Measurements from ENCODE around the gene DRAXIN. TPM values are rescaled to one million over a fixed set of nuclear protein-coding genes. Genes with fewer than 3 reads are reported as not detected.

DRAXIN gene
- polyA plus RNA-seq, 1 donor (not counting 4 experiments of a cell fraction or from before 2014, with no cell fraction given) = not detected

GRCh38 chr1:11749203-11749689, 57.7 kb downstream of the DRAXIN start:
- Histone ChIP-seq H3K9ac (ENCODE audit: control insufficient read depth, extremely low read depth, insufficient read depth, low read length) (no peak overlapping the region), H3K36me3 (ENCODE audit: control insufficient read depth in 2 of 2, extremely low read depth in 1 of 2, insufficient read depth in 2 of 2, low read length in 2 of 2) (peaks cover 13 to 47% of the 10 kb centered on the region in 2 experiments), H3K4me1 (ENCODE audit: control insufficient read depth, extremely low read depth, insufficient read depth, low read length) (peaks cover 6% of the 10 kb centered on the region), H3K27ac (ENCODE audit: control insufficient read depth, insufficient read depth, low read length) (no peak overlapping the region), H3K4me3 (ENCODE audit: control insufficient read depth in 2 of 3, extremely low read depth in 1 of 3, insufficient read depth in 2 of 3, low read depth in 1 of 3, low read length in 3 of 3) (no peak overlapping the region), H3K9me3 (ENCODE audit: control insufficient read depth, low read depth, low read length) (no peaks in the 10 kb centered on the region), H2AFZ (ENCODE audit: control insufficient read depth, low read length) (no peak overlapping the region), H4K20me1 (ENCODE audit: control insufficient read depth, extremely low read depth, insufficient read depth, low read length) (no peaks in the 10 kb centered on the region), H3K4me2 (ENCODE audit: control insufficient read depth, extremely low read depth, insufficient read depth, low read depth, low read length) (no peak overlapping the region), H3K79me2 (ENCODE audit: control insufficient read depth, insufficient read depth, low read length) (no peaks in the 10 kb centered on the region), H3K27me3 (ENCODE audit: control insufficient read depth, extremely low read depth, insufficient read depth, low read length) (no peaks in the 10 kb centered on the region), H3K9me1 (ENCODE audit: control insufficient read depth, extremely low read depth, insufficient read depth, low read length) (no peaks in the 10 kb centered on the region)
- DNase-seq (ENCODE audit: low read depth, low spot score) (peak; percentile 32), FAIRE-seq (no peak)
- dilution Hi-C loops (cut with MboI; ENCODE audit: extremely low pct_ligation_motif_present, low sequenced_read_pairs) = no loop called here
- peak; percentile 51 to 85 (median 60) for TF ChIP-seq CTCF (optimal IDR thresholded peaks at IDR 0.05 in 1 of 3, IDR thresholded peaks at IDR 0.05 in 1 of 3, conservative IDR thresholded peaks at IDR 0.05 in 1 of 3; ENCODE audit: extremely low read depth in 1 of 3, insufficient read depth in 2 of 3, low read length in 3 of 3)
- no peak for TF ChIP-seq EZH2 (IDR thresholded peaks at IDR 0.05; ENCODE audit: low read length)

DNA sequence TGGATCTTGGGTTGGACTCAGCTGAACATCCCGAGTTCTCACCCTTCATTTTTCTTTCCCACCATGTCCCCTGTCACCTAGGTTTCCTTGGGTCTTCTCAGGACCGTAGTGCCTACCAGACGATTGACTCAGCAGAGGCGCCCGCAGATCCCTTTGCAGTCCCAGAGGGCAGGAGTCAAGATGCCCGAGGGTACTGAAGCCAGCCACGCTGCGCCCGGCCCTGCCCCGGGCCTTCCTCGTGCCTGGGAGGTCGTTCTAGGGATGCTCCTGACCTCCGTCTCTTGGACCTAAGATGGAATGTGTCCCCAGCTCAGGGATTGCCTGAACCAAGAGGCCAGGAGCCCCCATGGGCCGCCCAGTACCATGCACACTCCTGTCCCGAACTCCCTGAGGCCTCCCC, 58.5 kb downstream of the DRAXIN start:
- Histone ChIP-seq H3K9ac (ENCODE audit: control insufficient read depth, extremely low read depth, insufficient read depth, low read length) (no peak overlapping the region), H3K4me1 (ENCODE audit: control insufficient read depth, extremely low read depth, insufficient read depth, low read length) (peaks cover 6% of the 10 kb centered on the region), H3K27ac (ENCODE audit: control insufficient read depth, insufficient read depth, low read length) (no peak overlapping the region), H3K9me1 (ENCODE audit: control insufficient read depth, extremely low read depth, insufficient read depth, low read length) (no peaks in the 10 kb centered on the region), H3K36me3 (ENCODE audit: control insufficient read depth in 2 of 2, extremely low read depth in 1 of 2, insufficient read depth in 2 of 2, low read length in 2 of 2) (peaks cover 12 to 46% of the 10 kb centered on the region in 2 experiments), H3K79me2 (ENCODE audit: control insufficient read depth, insufficient read depth, low read length) (no peaks in the 10 kb centered on the region), H3K9me3 (ENCODE audit: control insufficient read depth, low read depth, low read length) (no peaks in the 10 kb centered on the region), H3K27me3 (ENCODE audit: control insufficient read depth, extremely low read depth, insufficient read depth, low read length) (no peaks in the 10 kb centered on the region), H4K20me1 (ENCODE audit: control insufficient read depth, extremely low read depth, insufficient read depth, low read length) (no peaks in the 10 kb centered on the region), H3K4me2 (ENCODE audit: control insufficient read depth, extremely low read depth, insufficient read depth, low read depth, low read length) (no peak overlapping the region), H3K4me3 (ENCODE audit: control insufficient read depth in 2 of 3, extremely low read depth in 1 of 3, insufficient read depth in 2 of 3, low read depth in 1 of 3, low read length in 3 of 3) (no peak overlapping the region), H2AFZ (ENCODE audit: control insufficient read depth, low read length) (no peak overlapping the region)
- TF ChIP-seq EZH2 (IDR thresholded peaks at IDR 0.05; ENCODE audit: low read length) (no peak), CTCF (optimal IDR thresholded peaks at IDR 0.05 in 1 of 3, IDR thresholded peaks at IDR 0.05 in 1 of 3, conservative IDR thresholded peaks at IDR 0.05 in 1 of 3; ENCODE audit: extremely low read depth in 1 of 3, insufficient read depth in 2 of 3, low read length in 3 of 3) (no peak)
- DNase-seq (ENCODE audit: low read depth, low spot score) (no peak), FAIRE-seq (no peak)
- dilution Hi-C loops (cut with MboI; ENCODE audit: extremely low pct_ligation_motif_present, low sequenced_read_pairs) = no loop called here
